ENCODE results near the gene C16orf54.
"Not testable (repeated sequence)": the region's sequence is repeated elsewhere in the genome, so short reads cannot be mapped to it uniquely, and the experiment has no call there.

C16orf54 gene

DNA sequence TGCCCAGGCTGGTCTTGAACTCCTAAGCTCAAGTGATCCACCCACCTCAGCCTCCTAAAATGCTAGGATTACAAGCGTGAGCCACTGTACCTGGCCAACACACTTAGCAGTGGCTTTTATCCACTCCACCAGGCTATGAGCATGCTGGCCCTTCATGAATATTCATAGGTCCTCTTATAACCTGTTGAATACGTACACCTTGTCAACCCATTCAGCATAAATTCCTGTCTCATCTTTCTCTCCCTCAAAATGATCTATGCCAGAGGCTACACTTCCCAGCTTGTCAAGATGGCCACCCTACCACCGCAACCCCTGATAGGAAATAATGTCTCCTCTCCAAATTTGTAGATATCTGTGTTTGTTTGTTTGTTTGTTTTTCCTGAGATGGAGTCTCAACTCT, 21.3 kb upstream of the C16orf54 start:
- DNase-seq = no peak

DNA sequence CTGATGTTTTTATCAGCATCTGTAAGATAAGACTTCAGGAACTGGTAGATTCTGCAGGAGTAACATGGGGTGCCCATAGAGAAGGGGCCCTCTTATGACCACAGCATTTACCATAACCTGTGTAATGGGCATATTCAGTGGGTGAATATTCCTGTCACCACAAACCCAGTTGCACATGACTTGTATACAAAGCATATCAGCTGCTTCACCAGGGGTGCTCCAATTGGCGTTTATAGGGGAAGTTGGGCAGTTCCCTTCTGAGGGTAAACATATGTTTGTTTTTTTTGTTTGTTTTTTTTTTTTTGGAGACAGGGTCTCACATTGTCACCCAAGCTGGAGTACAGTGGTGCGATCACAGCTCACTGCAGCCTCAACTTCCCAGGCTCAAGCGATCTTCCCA, 20.8 kb upstream of the C16orf54 start:
- no peak for DNase-seq

- peak; percentile 60 to 73 for DNase-seq
Observed at GRCh38 chr16:29765167-29766032, 19.6 kb upstream of the C16orf54 start.

GRCh38 chr16:29763326-29763725, 17.5 kb upstream of the C16orf54 start:
- DNase-seq = no peak

- peak; percentile 62 to 78 for DNase-seq
Observed at GRCh38 chr16:29761882-29762281, 16.1 kb upstream of the C16orf54 start.

- not testable (repeated sequence) for DNase-seq
Observed at GRCh38 chr16:29761280-29761651, 15.5 kb upstream of the C16orf54 start.

DNA sequence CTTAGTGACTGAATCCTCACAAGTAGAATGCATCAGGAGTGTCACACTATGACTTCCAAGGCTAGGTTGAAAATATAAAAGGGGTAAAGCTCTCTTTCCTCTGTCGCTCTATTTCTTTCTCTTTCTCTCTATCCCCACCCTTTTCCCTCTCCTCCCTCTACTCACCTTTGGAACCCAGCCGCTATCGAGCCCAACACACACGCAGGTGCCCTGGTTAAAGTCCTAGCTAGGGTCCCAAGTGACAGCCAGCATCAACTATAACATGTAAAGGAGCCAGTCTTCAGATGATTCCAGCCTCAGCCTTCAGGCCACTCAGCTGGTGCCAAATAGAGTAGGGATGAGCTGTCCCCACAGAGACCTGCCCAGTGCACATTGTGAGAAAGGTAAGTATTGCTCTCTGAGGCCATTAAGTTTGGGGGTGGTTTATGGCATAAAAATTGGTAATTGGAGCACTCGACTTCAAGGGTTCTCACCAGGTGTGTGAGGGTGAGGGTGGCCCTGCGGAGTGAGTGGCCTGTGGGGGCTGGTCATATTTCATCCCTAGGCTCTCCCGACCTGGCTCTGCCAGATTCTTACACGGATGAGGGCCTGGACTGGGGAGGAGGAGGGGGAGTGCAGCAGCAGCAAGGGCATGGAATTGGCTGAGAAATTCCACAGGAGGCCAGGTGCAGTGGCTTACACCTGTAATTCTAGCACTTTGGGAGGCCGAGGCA, 14.9 kb upstream of the C16orf54 start:
- no peak for DNase-seq

DNA sequence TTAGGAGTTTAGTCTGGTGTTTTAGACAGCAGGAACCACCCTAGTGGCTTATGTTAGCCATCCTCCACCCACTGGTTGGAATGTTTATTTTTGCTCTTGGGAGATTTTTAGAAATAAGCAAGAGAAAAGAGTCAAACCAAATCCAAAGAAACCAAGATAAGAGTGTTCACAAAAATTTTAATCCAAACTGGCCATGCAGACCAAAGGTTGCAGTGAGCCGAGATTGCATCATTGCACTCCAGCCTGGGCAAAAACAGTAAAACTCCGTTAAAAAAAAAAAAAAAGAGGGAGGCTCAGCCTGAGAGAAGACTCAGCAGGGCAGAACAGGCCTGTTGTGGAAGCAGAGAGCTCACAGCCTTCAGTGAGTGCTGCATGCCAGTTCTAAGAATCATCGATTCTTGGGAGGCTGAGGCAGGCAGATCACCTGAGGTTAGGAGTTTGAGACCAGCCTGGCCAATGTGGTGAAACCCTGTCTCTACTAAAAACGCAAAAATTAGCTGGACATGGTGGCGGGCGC, 12.2 kb upstream of the C16orf54 start:
- DNase-seq = no peak

DNA sequence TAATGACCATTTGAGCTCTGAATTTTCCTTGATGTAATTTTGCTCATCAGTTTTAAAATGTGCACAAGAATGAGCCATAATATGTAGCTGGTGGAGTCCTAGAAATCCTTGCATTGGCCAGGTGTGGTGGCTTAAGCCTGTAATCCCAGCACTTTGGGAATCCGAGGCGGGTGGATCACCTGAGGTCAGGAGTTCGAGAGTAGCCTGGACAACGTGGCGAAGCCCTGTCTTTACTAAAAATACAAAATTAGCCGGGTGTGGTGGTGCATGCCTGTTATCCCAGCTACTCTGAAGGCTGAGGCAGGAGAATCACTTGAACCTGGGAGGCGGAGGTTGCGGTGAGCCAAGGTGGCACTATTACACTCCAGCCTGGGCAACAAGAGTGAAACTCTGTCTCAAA, 11.3 kb upstream of the C16orf54 start:
- not testable (repeated sequence) for DNase-seq

GRCh38 chr16:29756654-29757053, 10.9 kb upstream of the C16orf54 start:
- no peak for DNase-seq

GRCh38 chr16:29753516-29753915, 7.7 kb upstream of the C16orf54 start:
- DNase-seq = no peak

GRCh38 chr16:29748760-29749149, 3.0 kb upstream of the C16orf54 start:
- DNase-seq = not testable (repeated sequence)

- no peak for DNase-seq
Observed at GRCh38 chr16:29747947-29748759, 2.4 kb upstream of the C16orf54 start.

GRCh38 chr16:29746518-29746917, 728 bp upstream of the C16orf54 start:
- DNase-seq = not testable (repeated sequence)

DNA sequence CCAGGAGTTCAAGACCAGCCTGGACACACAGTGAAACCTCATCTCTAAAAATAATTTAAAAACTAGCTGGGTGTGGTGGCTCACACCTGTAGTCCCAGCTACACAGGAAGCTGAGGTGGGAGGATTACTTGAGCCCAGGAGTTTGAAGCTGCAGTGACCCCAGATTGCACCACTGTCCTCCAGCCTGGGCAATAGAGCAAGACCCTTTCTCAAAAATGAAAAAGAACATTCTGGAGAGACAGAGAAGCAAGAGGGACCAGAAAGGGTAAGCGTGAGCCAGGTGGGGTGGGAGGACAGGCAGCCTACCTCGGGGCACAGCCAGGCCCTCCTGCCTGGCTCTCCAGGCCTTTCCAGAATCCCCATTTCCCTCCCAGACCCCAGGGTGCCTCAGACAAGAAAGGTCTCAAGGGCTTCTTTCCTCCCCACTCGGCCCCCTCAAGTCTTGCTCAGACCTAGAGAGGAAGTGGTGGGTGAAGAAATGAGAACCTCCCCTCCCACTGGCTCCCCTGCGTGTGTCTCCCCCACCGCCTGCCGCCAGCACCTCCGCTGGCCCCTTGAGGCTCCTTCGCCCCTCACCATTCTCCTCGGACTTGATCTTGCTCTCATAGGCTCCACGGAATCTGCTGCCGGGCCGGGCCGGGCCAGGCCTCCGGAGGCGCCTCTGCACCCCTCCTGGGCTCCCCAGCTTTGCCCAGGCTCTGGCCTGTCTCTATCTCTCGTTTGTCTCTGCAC, 503 bp downstream of the C16orf54 start:
- no peak for DNase-seq

GRCh38 chr16:29744541-29745101, 1.2 kb downstream of the C16orf54 start:
- DNase-seq = no peak

DNA sequence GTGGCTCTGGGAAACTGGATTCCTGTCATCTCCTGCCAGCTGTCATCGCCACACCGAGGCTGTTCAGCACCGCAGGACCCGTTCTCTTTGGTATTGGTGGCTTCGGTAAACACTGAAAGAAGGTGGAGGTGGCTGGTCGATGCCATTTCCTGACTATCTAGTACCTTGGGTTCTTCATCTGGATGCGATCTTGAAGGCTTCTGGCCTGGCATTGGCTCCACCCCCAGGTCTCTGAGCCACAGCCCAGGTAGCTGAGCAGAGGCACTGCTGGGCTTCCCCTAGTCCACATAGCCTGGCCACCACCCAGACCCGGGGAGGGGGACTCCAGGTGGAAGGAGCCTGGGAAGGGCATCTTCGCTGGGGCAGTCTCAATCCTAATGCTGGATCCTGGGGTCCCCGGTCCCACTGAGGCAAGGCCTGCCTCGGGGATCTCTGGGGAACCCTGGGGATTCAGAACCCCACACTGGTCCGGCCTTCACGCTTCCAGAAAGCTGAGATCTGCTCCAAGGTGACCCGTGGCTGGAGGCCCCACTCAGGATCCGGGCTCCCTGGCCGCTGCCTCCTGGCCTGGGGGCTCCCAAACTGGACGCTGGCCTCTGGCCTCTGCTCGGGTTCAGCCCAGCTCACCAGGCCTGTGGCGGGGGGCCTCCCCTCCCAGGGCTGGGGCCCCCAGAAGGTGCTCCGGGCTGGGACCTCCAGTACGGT, 1.8 kb downstream of the C16orf54 start:
- DNase-seq = no peak

DNA sequence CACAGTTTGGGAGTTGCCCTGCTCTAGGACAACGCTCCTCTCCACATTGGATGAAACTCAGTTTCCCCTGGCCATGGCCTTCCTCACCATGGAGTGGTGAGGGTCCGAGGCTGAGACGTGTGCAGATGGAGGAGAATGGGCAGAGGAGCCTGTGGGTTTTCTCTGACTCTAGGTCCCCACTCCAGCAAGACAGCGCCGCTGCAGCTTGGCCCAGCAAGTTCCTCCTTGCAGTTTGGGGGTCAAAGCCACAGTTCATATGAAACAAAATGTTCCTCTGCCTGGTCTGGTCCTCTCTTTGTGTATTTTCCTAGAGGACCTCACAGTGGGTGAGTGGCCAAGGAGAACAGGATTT, 2.3 kb downstream of the C16orf54 start:
- no peak for DNase-seq

DNA sequence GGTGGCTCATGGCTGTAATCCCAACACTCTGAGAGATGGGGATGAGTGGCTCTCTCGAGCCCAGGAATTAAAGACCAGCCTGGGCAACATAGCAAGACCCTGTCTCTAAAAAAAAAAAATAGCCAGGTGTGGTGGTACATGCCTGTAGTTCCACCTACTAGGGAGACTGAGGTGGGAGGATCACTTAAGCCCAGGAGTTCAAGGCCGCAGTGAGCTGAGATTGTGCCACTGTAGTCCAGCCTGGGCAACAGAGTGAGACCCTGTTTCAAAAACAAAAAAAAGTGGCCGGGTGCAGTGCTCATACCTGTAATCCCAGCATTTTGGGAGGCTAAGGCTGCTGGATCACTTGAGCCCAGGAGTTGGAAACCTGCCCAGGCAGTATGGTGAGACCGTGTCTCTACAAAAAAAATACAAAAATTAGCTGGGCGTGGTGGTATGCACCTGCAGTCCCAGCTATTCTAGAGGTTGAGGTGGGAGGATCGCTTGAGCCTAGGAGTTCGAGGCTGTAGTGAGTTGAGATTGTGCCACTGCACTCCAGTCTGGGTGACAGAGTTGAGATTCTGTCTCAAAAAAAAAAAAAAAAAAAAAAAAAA, 3.0 kb downstream of the C16orf54 start:
- DNase-seq = no peak

DNA sequence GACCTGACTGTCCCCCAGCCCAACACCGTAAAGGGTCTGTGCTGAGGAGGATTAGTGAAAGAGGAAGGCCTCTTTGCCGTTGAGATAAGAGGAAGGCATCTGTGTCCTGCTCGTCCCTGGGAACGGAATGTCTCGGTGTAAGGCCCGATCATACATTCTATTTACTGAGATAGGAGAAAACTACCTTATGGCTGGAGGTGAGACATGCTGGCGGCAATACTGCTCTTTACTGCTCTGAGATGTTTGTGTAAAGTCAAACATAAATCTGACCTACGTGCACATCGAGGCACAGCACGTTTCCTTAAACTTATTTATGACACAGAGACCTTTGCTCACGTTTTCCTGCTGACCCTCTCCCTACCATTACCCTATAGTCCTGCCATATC, 5.2 kb downstream of the C16orf54 start:
- DNase-seq = not testable (repeated sequence)

Data from NCI-H526 (cell line).